Naive B cell (primary cell): Measurements from ENCODE around the gene ADORA2A. TPM values are rescaled to one million over a fixed set of nuclear protein-coding genes. Genes with fewer than 3 reads are reported as not detected.

Source experiments
- ATAC-seq, 2 donors: fragments of 150-1000 bp; cut with Tn5 transposase; 2 replicates each; pipeline ENCODE4 v1.10.0; 2021; ENCODE audit warnings: low read depth in 2 of 2, mild to moderate bottlenecking in 2 of 2, moderate library complexity in 2 of 2
- DNase-seq: peaks from one replicate; pipeline ENCODE4 v3.0.0; 2022
- H3K27ac Mint-ChIP-seq, 6 donors: one replicate each; pipeline ENCODE4 v1.8.0; 2020 to 2022; ENCODE audit warnings: mild to moderate bottlenecking in 6 of 6, mixed read lengths in 6 of 6, moderate library complexity in 5 of 6, inconsistent platforms in 2 of 6
- H3K27me3 Mint-ChIP-seq, 3 donors: one replicate each; pipeline ENCODE4 v1.8.0; 2021 to 2022; ENCODE audit warnings: mixed read lengths in 3 of 3, mild to moderate bottlenecking in 1 of 3
- H3K36me3 Mint-ChIP-seq, 2 donors: one replicate each; pipeline ENCODE4 v1.8.0; 2020 to 2022; ENCODE audit warnings: mixed read lengths in 2 of 2, inconsistent platforms in 1 of 2, mild to moderate bottlenecking in 1 of 2
- H3K4me1 Mint-ChIP-seq, 3 donors: one replicate each; pipeline ENCODE4 v1.8.0; 2020 to 2022; ENCODE audit warnings: mixed read lengths in 3 of 3, inconsistent platforms in 1 of 3, mild to moderate bottlenecking in 1 of 3, moderate library complexity in 1 of 3
- H3K4me3 Mint-ChIP-seq, 8 donors: one replicate each; pipeline ENCODE4 v1.8.0; 2020 to 2022; ENCODE audit warnings: mild to moderate bottlenecking in 8 of 8, mixed read lengths in 8 of 8, moderate library complexity in 8 of 8, inconsistent platforms in 2 of 8
- H3K9me3 Mint-ChIP-seq, 7 donors: one replicate each; pipeline ENCODE4 v1.8.0; 2020 to 2022; ENCODE audit warnings: mixed read lengths in 7 of 7, mild to moderate bottlenecking in 5 of 7, inconsistent platforms in 2 of 7, moderate library complexity in 1 of 7
- polyA plus RNA-seq, 6 donors: library from polyadenylated mRNA; unstranded; fragments of 300-500 nt; fragmentation: Illumina TruSeq; gene quantifications; one replicate each; pipeline ENCODE4 v1.2.3, GENCODE V29; 2021; ENCODE audit warnings: low read depth in 6 of 6

The ADORA2A gene
- polyA plus RNA-seq, 6 donors from 2014 or later, result 43.9 to 79.9 (median 52.5) TPM

DNA sequence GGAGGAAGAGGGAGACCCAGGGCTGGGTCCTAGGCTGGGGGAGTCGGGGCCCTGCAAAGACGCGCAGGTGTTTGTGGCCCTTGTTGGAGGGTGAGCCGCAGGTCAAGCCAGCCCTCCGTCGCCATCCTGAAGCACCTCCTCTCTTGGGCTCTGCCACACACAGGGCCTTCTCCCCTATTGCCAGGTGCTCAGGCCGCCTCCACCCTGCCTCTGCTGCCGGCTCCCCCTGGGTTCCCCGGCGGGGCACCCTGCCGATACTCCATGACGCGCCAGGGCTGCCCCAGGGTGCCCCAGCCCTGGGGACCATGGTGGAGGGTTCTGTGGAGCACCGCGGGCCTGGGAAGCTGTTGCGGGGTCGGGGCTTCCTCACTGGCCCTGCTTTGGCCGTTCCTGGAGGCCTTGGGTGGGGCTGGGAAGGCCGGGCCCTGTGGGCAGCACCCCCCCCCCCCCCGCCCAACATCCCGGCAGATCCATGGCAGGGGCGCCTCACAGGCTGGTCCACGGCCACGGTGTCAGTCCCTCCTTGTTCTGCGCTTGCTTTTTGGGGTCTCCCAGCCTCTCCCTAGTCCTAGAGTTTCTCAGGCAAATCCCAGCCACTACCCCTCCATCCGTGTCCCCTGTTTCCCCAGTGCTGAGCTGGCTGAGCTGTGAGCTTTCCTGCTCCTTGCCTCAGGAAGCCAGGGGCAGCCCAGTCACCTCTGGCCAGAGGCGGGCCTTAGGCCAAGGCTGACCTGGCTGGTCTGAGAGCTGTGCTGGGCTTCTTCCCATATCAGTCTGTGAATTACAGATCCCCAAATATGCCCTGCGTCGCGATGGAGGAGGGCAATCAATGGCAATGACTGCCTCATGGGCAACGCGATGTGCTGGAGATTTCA is 2.3 kb upstream of the ADORA2A start:
- peak overlapping the region; percentile 98 to 100 (median 99) for H3K27ac Mint-ChIP-seq
- H3K36me3 Mint-ChIP-seq, result no peaks in the 10 kb centered on the region
- H3K27me3 Mint-ChIP-seq, result peaks cover 0 to 4% (median 0%) of the 10 kb centered on the region in 3 donors
- no peaks in the 10 kb centered on the region for H3K9me3 Mint-ChIP-seq
- no peak for ATAC-seq
- DNase-seq, result no peak
- H3K4me1 Mint-ChIP-seq, result peaks cover 57 to 59% (median 57%) of the 10 kb centered on the region in 3 donors
- H3K4me3 Mint-ChIP-seq, result peak overlapping the region; percentile 85 to 96 (median 92)

DNA sequence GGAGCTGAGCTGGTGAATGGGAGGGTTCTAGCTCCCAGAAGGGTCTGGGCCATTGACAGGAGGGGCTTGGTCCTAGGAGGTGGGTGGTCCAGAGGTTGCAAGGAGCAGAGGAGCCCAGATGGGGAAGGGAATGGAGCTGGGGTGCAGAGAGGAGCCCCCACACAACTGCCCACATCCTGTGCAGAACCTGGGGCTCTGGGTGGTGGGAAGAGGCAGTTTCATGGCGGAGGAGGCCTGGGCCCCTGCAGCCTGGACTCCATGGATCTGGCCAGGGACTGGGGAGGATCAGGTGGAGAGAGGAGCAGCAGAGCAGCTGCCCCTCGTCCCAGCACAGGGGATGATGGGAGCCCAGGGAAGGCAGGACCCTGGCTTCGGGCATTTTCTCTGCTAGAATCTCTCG is 963 bp upstream of the ADORA2A start:
- Mint-ChIP-seq H3K4me3 (peak overlapping the region; percentile 85 to 96 (median 90)), H3K36me3 (no peaks in the 10 kb centered on the region), H3K9me3 (no peaks in the 10 kb centered on the region), H3K27ac (peak overlapping the region; percentile 98 to 100 (median 99)), H3K4me1 (peaks cover 66 to 68% (median 66%) of the 10 kb centered on the region in 3 donors), H3K27me3 (peaks cover 0 to 4% (median 0%) of the 10 kb centered on the region in 3 donors)
- ATAC-seq, result no peak
- DNase-seq, result no peak

DNA sequence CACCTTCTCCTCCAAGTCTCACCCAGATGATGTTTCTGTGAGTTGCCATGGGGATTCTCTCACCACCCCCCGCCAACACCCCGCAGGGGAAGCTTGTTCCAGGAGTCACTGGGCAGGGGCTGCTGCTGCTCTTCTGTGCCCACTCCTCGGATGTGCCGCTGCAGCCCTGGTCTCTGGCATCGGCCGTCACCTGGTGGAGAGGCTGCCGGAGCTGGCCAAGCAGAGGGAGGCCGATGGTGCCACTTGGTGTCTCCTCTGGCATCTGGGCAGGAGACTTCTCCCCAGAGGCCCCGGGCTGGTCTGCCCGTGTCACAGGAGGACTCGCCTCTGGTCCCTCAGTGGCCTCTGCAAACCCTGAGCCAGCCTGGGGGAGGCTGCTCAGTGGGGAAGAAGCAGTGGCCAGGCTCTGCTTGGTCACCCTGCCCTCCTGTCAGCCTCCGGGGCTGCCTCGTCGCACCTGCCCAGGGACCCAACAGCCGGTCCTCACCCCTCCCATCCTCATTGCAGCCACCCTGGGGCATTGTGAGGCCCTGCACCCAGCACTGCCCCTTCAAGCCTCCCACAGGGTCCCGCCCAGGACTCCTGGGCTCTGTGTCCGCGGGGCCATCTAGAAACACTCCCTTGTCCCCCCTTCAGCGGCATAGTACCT is 424 bp upstream of the ADORA2A start:
- Mint-ChIP-seq H3K9me3 (no peaks in the 10 kb centered on the region), H3K27ac (peak overlapping the region; percentile 98 to 100 (median 99)), H3K4me3 (peak overlapping the region; percentile 85 to 96 (median 90)), H3K4me1 (peaks cover 69 to 72% (median 70%) of the 10 kb centered on the region in 3 donors), H3K36me3 (no peaks in the 10 kb centered on the region), H3K27me3 (peaks cover 0 to 4% (median 0%) of the 10 kb centered on the region in 3 donors)
- peak in 1 of 2 donors; percentile 5 for ATAC-seq
- DNase-seq, result peak; percentile 36

DNA sequence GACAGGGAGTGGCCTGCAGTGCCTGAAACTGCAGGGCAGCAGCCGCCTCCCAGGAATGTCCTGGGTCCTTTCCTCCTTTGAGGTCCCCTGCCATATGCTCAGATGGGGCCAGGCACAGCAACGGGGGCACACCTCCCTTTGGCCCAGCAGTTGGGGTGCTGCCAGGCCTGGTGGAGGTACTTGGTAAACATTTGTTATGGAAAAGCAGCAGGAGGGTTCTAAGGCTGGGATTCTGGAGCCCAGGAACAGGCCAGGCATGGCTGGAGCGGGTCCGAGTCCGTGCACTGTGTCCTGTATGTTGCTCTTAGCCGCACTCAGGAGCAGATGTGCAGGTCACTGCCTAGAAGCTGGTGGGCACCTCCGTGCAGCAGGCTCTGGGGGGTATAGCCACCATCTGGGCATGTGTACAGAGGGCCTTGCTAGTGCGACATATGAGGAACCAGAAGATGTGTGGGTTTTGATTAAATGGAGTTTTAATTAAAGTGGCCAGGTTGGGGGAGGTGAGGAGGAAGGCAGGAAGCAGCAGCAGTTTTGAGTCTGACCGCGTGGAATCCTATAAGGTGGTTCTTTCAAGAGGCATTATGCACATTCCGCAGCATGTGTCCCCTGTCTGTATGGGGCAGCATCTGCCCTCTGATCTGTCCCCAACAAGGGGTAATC is 1.5 kb downstream of the ADORA2A start:
- peak; percentile 36 for DNase-seq

DNA sequence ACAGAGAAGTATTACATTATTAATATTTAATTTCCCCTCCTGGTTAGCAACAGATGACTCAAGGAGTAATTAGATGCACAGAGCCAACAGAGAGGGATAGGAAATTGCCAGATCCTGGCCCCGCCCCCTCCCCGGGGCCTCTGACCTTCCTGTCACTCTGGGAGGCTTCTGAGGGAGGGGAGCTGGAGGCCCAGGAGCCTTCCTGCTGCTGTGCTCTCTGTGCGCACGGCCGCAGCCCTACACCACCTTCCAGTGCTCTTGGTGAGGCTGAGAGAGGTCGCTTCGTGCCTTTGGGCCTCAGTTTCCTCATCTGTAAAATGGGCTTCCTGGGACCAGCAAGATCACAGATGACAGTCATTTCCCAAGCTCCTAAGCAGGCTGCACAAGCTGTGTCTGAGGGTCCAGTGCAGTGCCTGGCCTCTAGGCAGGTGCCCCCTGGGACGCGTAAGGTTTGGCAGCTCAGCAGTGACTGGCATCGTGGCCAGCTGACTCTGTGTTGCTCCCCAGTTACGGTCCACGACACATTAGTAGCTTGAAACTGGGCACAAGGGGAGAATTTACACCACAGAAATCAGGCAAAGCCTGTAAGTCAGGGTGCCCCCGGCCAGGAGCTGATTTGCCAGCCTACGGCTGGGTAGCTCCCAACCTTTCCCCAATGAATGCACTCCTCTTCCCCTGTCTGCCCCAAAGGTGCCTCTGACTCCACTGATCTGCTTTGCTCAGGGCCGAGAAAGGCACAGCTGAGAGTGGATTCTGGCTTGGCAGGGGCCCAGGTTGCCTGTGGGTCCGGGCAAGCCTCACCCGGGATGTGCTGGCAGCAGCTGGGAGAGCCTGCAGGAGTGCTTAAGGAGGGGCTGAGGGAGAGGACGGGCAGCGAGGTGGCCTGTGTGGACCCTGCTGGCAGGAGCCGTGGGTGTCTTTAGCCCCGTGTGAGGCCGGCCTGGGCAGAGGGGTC is 2.3 kb downstream of the ADORA2A start:
- Mint-ChIP-seq H3K27me3 (no peaks in the 10 kb centered on the region), H3K4me1 (peaks cover 88 to 91% (median 90%) of the 10 kb centered on the region in 3 donors), H3K27ac (peak overlapping the region; percentile 93 to 100 (median 98)), H3K4me3 (peak overlapping the region; percentile 85 to 96 (median 90)), H3K36me3 (no peaks in the 10 kb centered on the region), H3K9me3 (no peaks in the 10 kb centered on the region)
- DNase-seq (no peak), ATAC-seq (no peak)

More for the DNA sequence above, 1.5 kb downstream of the ADORA2A start:
- no peak for ATAC-seq
- Mint-ChIP-seq H3K27ac (peak overlapping the region; percentile 98 to 100 (median 99)), H3K27me3 (no peaks in the 10 kb centered on the region), H3K36me3 (no peaks in the 10 kb centered on the region), H3K9me3 (no peaks in the 10 kb centered on the region), H3K4me1 (peaks cover 80 to 84% (median 83%) of the 10 kb centered on the region in 3 donors), H3K4me3 (peak overlapping the region; percentile 85 to 96 (median 90))

DNA sequence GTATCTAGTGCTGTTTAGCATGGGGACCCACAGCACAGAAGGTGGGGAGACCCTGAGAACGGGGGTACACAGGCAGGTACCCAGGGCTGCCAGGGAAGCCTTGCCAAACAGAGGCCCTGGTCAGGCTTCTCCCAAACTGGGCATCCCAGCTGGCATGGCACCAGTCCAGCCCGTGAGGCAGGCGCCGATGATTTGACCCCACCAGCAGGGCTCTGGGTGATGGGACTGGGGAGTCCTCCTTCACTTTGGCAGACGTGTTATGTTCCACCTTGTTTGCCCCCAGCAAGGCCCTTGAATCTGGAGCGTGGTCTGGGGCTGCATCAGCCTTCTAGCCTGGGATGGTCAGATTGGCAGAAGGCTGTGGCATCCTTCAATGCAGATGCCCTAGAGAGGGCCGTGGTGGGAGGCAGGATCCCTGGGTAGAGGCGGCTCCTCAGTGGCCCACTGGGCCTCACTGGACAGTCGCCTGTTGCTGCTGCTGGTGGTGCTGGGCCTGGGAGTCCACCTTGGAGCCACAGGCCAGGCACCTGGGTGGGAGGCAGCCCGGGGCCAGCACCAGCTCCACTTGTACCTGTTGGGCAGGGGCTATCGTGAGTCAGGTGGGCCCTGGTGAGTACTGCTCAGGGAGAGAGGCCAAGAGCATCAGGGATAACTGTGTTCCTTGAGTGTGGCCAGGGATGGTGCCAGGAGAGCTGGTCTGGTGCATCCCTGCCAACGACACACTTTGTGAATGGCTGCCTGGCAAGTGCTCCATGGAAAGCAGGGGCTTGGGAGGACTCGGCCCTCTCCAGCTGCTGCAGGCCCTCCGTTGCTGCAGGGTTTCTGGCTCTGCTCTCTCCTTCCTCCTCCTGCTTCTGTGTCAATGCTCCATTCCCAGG is 3.3 kb downstream of the ADORA2A start:
- ATAC-seq, result no peak
- Mint-ChIP-seq H3K4me3 (peak overlapping the region; percentile 49 to 76 (median 68)), H3K27ac (peak overlapping the region; percentile 91 to 99 (median 96)), H3K27me3 (no peaks in the 10 kb centered on the region), H3K4me1 (peaks cover 89 to 95% (median 93%) of the 10 kb centered on the region in 3 donors), H3K9me3 (no peaks in the 10 kb centered on the region), H3K36me3 (no peaks in the 10 kb centered on the region)
- no peak for DNase-seq

DNA sequence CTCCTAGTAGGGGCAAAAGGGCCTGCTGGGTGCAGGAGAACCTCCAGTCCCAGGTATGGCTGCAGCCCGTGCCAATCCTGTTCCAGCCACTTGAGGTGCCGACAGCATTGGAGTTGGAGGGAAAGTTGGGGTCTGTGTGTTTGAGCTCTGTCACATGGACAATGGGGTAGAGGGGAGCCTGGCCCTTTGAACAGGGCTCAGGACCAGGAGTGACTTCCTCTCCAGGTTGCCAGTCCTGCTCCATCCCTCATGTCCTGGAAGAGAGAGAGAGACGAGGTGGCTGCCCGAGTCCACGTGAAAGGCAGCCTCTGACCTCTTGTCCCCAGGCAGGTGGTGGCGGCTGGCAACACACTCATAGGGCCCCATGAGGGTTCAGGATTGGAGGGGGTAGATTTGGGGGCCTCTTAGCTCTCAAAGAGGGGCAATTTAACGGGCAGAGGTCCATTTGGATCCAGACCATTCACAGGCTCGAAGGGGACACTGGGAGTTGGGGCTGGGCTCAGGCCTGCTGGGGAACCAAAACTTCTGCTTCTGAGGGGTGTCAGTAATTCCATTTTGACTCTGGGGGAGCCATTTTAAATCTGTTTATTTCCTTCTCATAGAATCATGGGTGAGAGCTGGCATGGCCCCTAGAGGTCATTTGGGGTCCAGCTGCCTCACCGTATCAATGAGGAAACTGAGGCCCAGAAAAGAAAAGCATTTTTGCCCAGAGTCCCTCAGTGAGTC is 4.1 kb downstream of the ADORA2A start:
- Mint-ChIP-seq H3K27ac (peak overlapping the region; percentile 91 to 99 (median 96)), H3K27me3 (no peaks in the 10 kb centered on the region), H3K9me3 (no peaks in the 10 kb centered on the region), H3K4me1 (peaks cover 83 to 94% (median 93%) of the 10 kb centered on the region in 3 donors), H3K36me3 (no peaks in the 10 kb centered on the region), H3K4me3 (peak overlapping the region; percentile 37 to 76 (median 70))
- ATAC-seq, result no peak
- DNase-seq, result no peak

DNA sequence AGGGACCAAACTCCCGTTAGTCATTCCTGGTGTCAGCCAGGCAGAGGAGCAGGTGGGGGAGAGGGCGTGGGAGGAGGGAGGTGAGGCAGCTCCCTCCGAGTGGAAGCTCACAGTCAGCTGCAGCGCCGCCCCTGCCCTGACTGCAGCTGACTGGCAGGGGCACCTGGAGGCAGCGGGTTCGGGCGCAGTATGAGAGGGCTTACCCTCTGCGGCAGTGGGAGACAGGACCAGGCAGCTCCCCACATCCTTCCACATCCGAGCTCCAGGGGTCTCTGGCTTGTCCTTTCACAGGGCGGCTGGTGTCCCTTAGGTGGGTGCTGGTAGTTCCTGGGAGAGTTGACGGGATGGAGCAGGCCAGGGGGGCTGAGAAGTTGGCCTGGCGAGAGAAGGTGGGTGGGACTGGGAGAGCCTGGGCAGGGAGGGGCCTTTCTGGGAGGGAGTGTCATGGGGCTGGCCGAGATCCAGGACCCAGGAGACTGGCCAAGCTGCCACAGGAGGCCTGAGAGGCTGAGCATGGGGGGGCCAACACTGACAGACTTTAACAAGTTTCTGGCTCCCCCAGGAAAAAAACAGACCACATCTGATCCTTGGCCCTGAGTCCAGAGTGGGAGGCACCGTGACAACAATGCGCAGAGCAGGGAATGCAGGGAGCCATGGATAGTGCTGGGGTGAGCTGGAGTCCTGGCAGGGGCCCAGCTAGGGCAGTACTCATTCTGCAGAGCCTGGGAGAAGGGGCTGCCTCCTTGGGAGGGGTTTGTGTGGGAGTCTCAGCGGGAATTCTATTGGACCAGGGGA is 4.9 kb downstream of the ADORA2A start:
- Mint-ChIP-seq H3K27me3 (no peaks in the 10 kb centered on the region), H3K4me3 (peak overlapping the region; percentile 41 to 77 (median 66)), H3K9me3 (no peaks in the 10 kb centered on the region), H3K4me1 (peaks cover 80 to 94% (median 93%) of the 10 kb centered on the region in 3 donors), H3K36me3 (no peaks in the 10 kb centered on the region), H3K27ac (peak overlapping the region; percentile 39 to 99 (median 94))
- DNase-seq (no peak), ATAC-seq (no peak)

DNA sequence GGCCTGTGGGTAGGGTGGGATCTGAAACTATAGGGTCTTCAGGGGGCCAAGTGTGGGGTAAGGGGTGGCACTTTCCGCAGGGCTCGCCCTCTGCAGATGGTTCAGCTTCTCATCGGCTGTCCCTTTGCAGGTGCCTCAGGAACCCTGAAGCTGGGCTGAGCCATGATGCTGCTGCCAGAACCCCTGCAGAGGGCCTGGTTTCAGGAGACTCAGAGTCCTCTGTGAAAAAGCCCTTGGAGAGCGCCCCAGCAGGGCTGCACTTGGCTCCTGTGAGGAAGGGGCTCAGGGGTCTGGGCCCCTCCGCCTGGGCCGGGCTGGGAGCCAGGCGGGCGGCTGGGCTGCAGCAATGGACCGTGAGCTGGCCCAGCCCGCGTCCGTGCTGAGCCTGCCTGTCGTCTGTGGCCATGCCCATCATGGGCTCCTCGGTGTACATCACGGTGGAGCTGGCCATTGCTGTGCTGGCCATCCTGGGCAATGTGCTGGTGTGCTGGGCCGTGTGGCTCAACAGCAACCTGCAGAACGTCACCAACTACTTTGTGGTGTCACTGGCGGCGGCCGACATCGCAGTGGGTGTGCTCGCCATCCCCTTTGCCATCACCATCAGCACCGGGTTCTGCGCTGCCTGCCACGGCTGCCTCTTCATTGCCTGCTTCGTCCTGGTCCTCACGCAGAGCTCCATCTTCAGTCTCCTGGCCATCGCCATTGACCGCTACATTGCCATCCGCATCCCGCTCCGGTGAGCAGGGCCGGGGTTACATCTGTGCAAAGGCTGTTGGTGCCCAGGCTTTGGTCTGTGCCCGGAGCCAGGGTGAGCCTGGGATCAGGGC is 5.8 kb downstream of the ADORA2A start:
- Mint-ChIP-seq H3K27me3 (no peaks in the 10 kb centered on the region), H3K27ac (peak overlapping the region; percentile 62 to 100 (median 98)), H3K4me1 (peaks cover 80 to 95% (median 94%) of the 10 kb centered on the region in 3 donors), H3K4me3 (peak overlapping the region; percentile 41 to 91 (median 80)), H3K36me3 (no peaks in the 10 kb centered on the region), H3K9me3 (no peaks in the 10 kb centered on the region)
- ATAC-seq (no peak), DNase-seq (no peak)
